A549 (cell line): ENCODE data around the gene AHNAK2. TPM values are rescaled to one million over a fixed set of nuclear protein-coding genes. Genes with fewer than 3 reads are reported as not detected.

ENCODE experiments used
- ATAC-seq, 2 experiments: fragments of 200-7000 bp in 1 of 2; fragments of >200 bp in 1 of 2; cut with Nextera tagmentation in 1 of 2; cut with Tn5 transposase in 1 of 2; 3 replicates each; pipeline versions ENCODE4 v1.8.0 to v1.9.1; 2018 to 2020; ENCODE audit warnings: mild to moderate bottlenecking in 1 of 2, moderate library complexity in 1 of 2
- CTCF ChIA-PET: fragments of 300-600 bp; sonication (Branson Sonifier 250); formaldehyde crosslinking; extraction: SDS; loops from one replicate; lab custom pipeline; 2021; ENCODE audit warnings: antibody characterized with exemption, inconsistent platforms; lab: Yijun Ruan, JAX
- POLR2A ChIA-PET: fragments of 350-600 bp; formaldehyde crosslinking; extraction: SDS; loops from one replicate; lab custom pipeline; 2021; ENCODE audit warnings: antibody characterized with exemption, inconsistent platforms; lab: Yijun Ruan, JAX
- DNase-seq, 2 experiments: peaks; one replicate each; pipeline versions ENCODE4 v3.0.0 to v3.0.0-alpha.2; 2011 to 2016; ENCODE audit warnings: low read depth in 1 of 2, low spot score in 1 of 2
- FAIRE-seq: peaks from 2 replicates; lab custom pipeline; 2011; peaks lifted over from hg19 to GRCh38; lab: Jason Lieb, UNC
- H3K27ac ChIP-seq, 2 experiments: fragments of >200 bp; sonication (Bioruptor Twin); formaldehyde crosslinking; 3 replicates each; pipeline ENCODE4 v1.5.1; 2016 to 2017
- H3K4me1 ChIP-seq: fragments of >200 bp; sonication (Bioruptor Twin); formaldehyde crosslinking; 3 replicates; pipeline ENCODE4 v1.6.1; 2016
- H3K4me2 ChIP-seq: fragments of >200 bp; sonication (Bioruptor Twin); formaldehyde crosslinking; 3 replicates; pipeline ENCODE4 v1.6.1; 2016
- H3K4me3 ChIP-seq: fragments of >200 bp; sonication (Bioruptor Twin); formaldehyde crosslinking; 3 replicates; pipeline ENCODE4 v1.5.1; 2016
- H3K9me3 ChIP-seq: fragments of >200 bp; sonication (Bioruptor Twin); formaldehyde crosslinking; 3 replicates; pipeline ENCODE4 v1.6.1; 2016
- ATOH8 ChIP-seq: fragments of 250-450 bp; sonication (Bioruptor Pico); IDR thresholded peaks from 2 replicates; pipeline ENCODE4 v1.5.0; 2020; ENCODE audit warnings: low read depth, mild to moderate bottlenecking, moderate library complexity
- CBX2 ChIP-seq: fragments of 200-600 bp; sonication (generic); IDR thresholded peaks from 2 replicates; pipeline ENCODE4 v1.6.1; 2016; ENCODE audit warnings: low read depth, mild to moderate bottlenecking, borderline replicate concordance
- CEBPB ChIP-seq, 2 experiments: fragments of >200 bp in 1 of 2; sonication (Bioruptor Twin) in 1 of 2; formaldehyde crosslinking in 1 of 2; IDR thresholded peaks; 2 replicates each; pipeline ENCODE4 v1.6.1; 2012 to 2016
- CHD4 ChIP-seq: fragments of 200-600 bp; sonication (generic); IDR thresholded peaks from 2 replicates; pipeline ENCODE4 v1.6.1; 2016; ENCODE audit warnings: antibody characterized with exemption, mild to moderate bottlenecking, borderline replicate concordance
- CTCF ChIP-seq: fragments of >200 bp; sonication (Bioruptor Twin); formaldehyde crosslinking; IDR thresholded peaks from 3 replicates; pipeline ENCODE4 v1.5.1; 2016
- E2F6 ChIP-seq: IDR thresholded peaks from 2 replicates; pipeline ENCODE4 v1.6.1; 2012; ENCODE audit warnings: low read depth, borderline replicate concordance
- EHF ChIP-seq: fragments of 250-450 bp; sonication (Bioruptor Pico); IDR thresholded peaks from 2 replicates; pipeline ENCODE4 v1.5.0; 2020; ENCODE audit warnings: mild to moderate bottlenecking
- EHMT2 ChIP-seq: fragments of 200-600 bp; sonication (generic); IDR thresholded peaks from 2 replicates; pipeline ENCODE4 v1.6.1; 2016; ENCODE audit warnings: antibody characterized with exemption, low read depth, mild to moderate bottlenecking, moderate library complexity
- ELK1 ChIP-seq: fragments of 150-350 bp; IDR thresholded peaks from 2 replicates; pipeline ENCODE4 v1.6.1; 2014; ENCODE audit warnings: low read depth, mild to moderate bottlenecking, low read length
- HDAC2 ChIP-seq: fragments of 200-600 bp; sonication (generic); IDR thresholded peaks from 2 replicates; pipeline ENCODE4 v1.6.1; 2016
- HMGXB4 ChIP-seq: fragments of 250-450 bp; sonication (Bioruptor Pico); IDR thresholded peaks from 2 replicates; pipeline ENCODE4 v1.5.0; 2021; ENCODE audit warnings: mild to moderate bottlenecking, moderate library complexity, borderline replicate concordance
- KDM5A ChIP-seq: fragments of 200-600 bp; sonication (generic); IDR thresholded peaks from 2 replicates; pipeline ENCODE4 v1.6.1; 2016; ENCODE audit warnings: antibody characterized with exemption, mild to moderate bottlenecking
- MAFK ChIP-seq: fragments of 450-650 bp; IDR thresholded peaks from 2 replicates; pipeline ENCODE4 v1.6.1; 2014; ENCODE audit not compliant: partially characterized antibody
- MAX ChIP-seq: IDR thresholded peaks from 2 replicates; pipeline ENCODE4 v1.6.1; 2012
- MAZ ChIP-seq: fragments of 150-350 bp; IDR thresholded peaks from 2 replicates; pipeline ENCODE4 v1.6.1; 2014; ENCODE audit warnings: antibody characterized with exemption, low read depth, low read length, borderline replicate concordance
- MYC ChIP-seq: IDR thresholded peaks from 2 replicates; pipeline ENCODE4 v1.6.1; 2012; ENCODE audit warnings: mild to moderate bottlenecking, inconsistent platforms, low read length, improper control_type of control experiment, borderline replicate concordance
- PBX3 ChIP-seq: IDR thresholded peaks from 2 replicates; pipeline ENCODE4 v1.6.1; 2012
- RARB ChIP-seq: fragments of 250-450 bp; sonication (Bioruptor Pico); IDR thresholded peaks from 2 replicates; pipeline ENCODE4 v1.8.0; 2021; ENCODE audit warnings: mild to moderate bottlenecking, moderate library complexity
- RCOR1 ChIP-seq: fragments of 150-350 bp; IDR thresholded peaks from 2 replicates; pipeline ENCODE4 v1.6.1; 2014; ENCODE audit warnings: antibody characterized with exemption, low read length, low read depth
- SMC3 ChIP-seq: fragments of >200 bp; sonication (Bioruptor Twin); formaldehyde crosslinking; IDR thresholded peaks from 3 replicates; pipeline ENCODE4 v1.6.1; 2018; ENCODE audit warnings: inconsistent platforms
- ZC3H11A ChIP-seq: fragments of 450-650 bp; IDR thresholded peaks from 2 replicates; pipeline ENCODE4 v1.6.1; 2014; ENCODE audit warnings: antibody characterized with exemption, mild to moderate bottlenecking
- WGBS: methylation state at CpG from one replicate; pipeline ENCODE4 v1.1.6; 2017; ENCODE audit errors: missing lambda C conversion rate; 5-methylcytosine and 5-hydroxymethylcytosine counted together
- polyA plus RNA-seq, 4 experiments: library from polyadenylated mRNA; depleted of rRNA in 3 of 4; stranded (reverse); fragments of >200 nt; fragmentation: RNase III in 1 of 4; extraction: RNeasy Plus Mini Kit Qiagen cat#74134 plus additional on column Dnase treatment in 1 of 4; gene quantifications; 2 replicates in 3 of 4; 3 replicates in 1 of 4; pipeline ENCODE4 v1.2.3, GENCODE V29; 2011 to 2017

Gene AHNAK2
- polyA plus RNA-seq, 2 of the 4 experiments (the other 2 are of a cell fraction), result 43.3 to 43.7 TPM

GRCh38 chr14:104956290-104956890 is 21.8 kb downstream of the AHNAK2 start (continued):
- TF ChIP-seq CHD4 (no peak), KDM5A (no peak)

GRCh38 chr14:104955396-104955770 is 22.8 kb downstream of the AHNAK2 start:
- WGBS, result 100% methylated on average over 3 of the region's 3 CpGs
- Histone ChIP-seq H3K9me3 (no peaks in the 10 kb centered on the region), H3K4me2 (no peak overlapping the region), H3K4me1 (peaks cover 7% of the 10 kb centered on the region; the same call in 2 of the 3 replicates), H3K27ac (no peak overlapping the region), H3K4me3 (no peak overlapping the region)
- CTCF ChIA-PET, result interaction anchor here (0.9 to 1.9 kb wide), 5 partner anchors 11 to 90 kb away, joined by 3 to 12 read pairs (median 6); no protein-coding TSS in a partner anchor
- POLR2A ChIA-PET, result no interaction called here
- ATAC-seq (no peak), FAIRE-seq (no peak), DNase-seq (no peak)
- TF ChIP-seq MAFK, result no peak
- TF ChIP-seq PBX3, result no peak
- TF ChIP-seq RCOR1, result no peak

GRCh38 chr14:104954746-104955395 is 23.3 kb downstream of the AHNAK2 start:
- no peak overlapping the region for H3K4me3 ChIP-seq
- H3K4me1 ChIP-seq, result peaks cover 7% of the 10 kb centered on the region; the same call in 2 of the 3 replicates
- FAIRE-seq (no peak), DNase-seq (no peak), ATAC-seq (no peak)
- ChIA-PET POLR2A (no interaction called here), CTCF (interaction anchor here (1.0 to 1.9 kb wide), 4 partner anchors 15 to 90 kb away, joined by 4 to 12 read pairs (median 8); no protein-coding TSS in a partner anchor)
- no peak overlapping the region for H3K27ac ChIP-seq
- WGBS, result 96% methylated on average over 13 of the region's 13 CpGs
- TF ChIP-seq HDAC2 (no peak), RARB (CRISPR knock-in tag) (no peak), CTCF (no peak), CEBPB (IDR thresholded peaks at IDR 0.05) (no peak), EHF (no peak), MYC (no peak), MAFK (no peak), HMGXB4 (no peak), SMC3 (no peak), EHMT2 (no peak), MAZ (no peak), ATOH8 (CRISPR knock-in tag) (no peak), CHD4 (no peak), ELK1 (no peak), E2F6 (no peak), MAX (no peak), CBX2 (no peak), ZC3H11A (no peak)
- H3K9me3 ChIP-seq, result no peaks in the 10 kb centered on the region
- H3K4me2 ChIP-seq, result no peak overlapping the region
